Esophagus muscularis mucosa (tissue), 3 donors: Measurements from ENCODE around the gene NTM.

Source experiments
- CTCF ChIP-seq, 3 experiments: fragments of 200-600 bp in 2 of 3; fragments of 450-650 bp in 1 of 3; sonication (generic) in 2 of 3; IDR thresholded peaks; one replicate each; pipeline ENCODE4 v1.5.1; 2017 to 2019; ENCODE audit warnings: antibody characterized with exemption in 3 of 3, mild to moderate bottlenecking in 2 of 3, moderate library complexity in 1 of 3
- EP300 ChIP-seq: sonication (generic); formaldehyde crosslinking; IDR thresholded peaks from one replicate; pipeline ENCODE4 v1.6.1; 2017; ENCODE audit warnings: antibody characterized with exemption

GRCh38 chr11:131455843-131456704 lies 85.7 kb downstream of the NTM start:
- TF ChIP-seq CTCF (IDR thresholded peaks at IDR 0.05), result no peak
- TF ChIP-seq EP300, result no peak
